Lower lobe of right lung (tissue), 2 donors: ENCODE measurements around the gene CHRNG. TPM values are rescaled to one million over a fixed set of nuclear protein-coding genes. Genes with fewer than 3 reads are reported as not detected.

Source experiments
- ATAC-seq, 2 donors: fragments of 200-7000 bp; cut with Tn5 transposase; one replicate each; pipeline ENCODE4 v1.9.1; 2020 to 2022; ENCODE audit warnings: mild to moderate bottlenecking in 2 of 2, moderate library complexity in 2 of 2
- DNase-seq: peaks from one replicate; pipeline ENCODE4 v3.0.0-alpha.2; 2020
- H3K27ac ChIP-seq: fragments of 200-600 bp; one replicate; pipeline ENCODE4 v1.8.0; 2022
- H3K27me3 ChIP-seq: fragments of 200-600 bp; one replicate; pipeline ENCODE4 v1.8.0; 2022; ENCODE audit warnings: low read depth
- H3K36me3 ChIP-seq: fragments of 200-600 bp; one replicate; pipeline ENCODE4 v1.8.0; 2022; ENCODE audit warnings: mild to moderate bottlenecking
- H3K4me1 ChIP-seq: fragments of 200-600 bp; one replicate; pipeline ENCODE4 v1.8.0; 2022
- H3K4me3 ChIP-seq: fragments of 200-600 bp; one replicate; pipeline ENCODE4 v1.8.0; 2022; ENCODE audit warnings: mild to moderate bottlenecking
- H3K9me3 ChIP-seq: fragments of 200-600 bp; one replicate; pipeline ENCODE4 v1.8.0; 2022
- CTCF ChIP-seq: fragments of 200-600 bp; IDR thresholded peaks from one replicate; pipeline ENCODE4 v1.8.0; 2022; ENCODE audit warnings: antibody characterized with exemption, mild to moderate bottlenecking
- intact Hi-C: fragments of 100-400 bp; cut with DNase I; formaldehyde crosslinking; loops from one replicate; pipeline ENCODE4 v1.11.0; 2022
- total RNA-seq: library from RNA; stranded (reverse); fragmentation: NEBNext Ultra II Directional; extraction: Animal tissue kit (Norgen Biotek cat#: 25700); gene quantifications from one replicate; pipeline ENCODE4 v1.2.1, GENCODE V29; 2021
- donor health status: DM: no; HTN: yes; CAD: no; lungs with severe emphysema.

CHRNG gene
- total RNA-seq, 1 donor from 2014 or later: not detected

DNA sequence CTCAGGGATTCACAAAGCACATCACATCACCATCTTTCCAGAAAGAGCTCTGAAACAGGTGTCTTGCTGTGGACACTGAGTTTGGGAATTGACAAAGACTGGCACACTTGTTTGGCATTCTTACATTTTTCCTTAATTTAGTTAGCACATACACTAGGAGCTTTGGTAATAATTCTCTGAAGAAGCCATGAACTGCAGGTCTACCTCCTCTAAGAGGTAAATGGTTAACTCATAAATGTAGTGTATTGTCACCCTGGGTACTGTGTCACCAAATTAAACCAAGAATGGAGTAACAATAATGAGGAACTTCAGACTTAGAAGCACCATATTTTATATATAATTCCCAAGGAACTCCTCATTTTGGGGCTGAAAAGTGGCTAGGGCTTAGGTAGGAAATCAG is 33.5 kb downstream of the CHRNG start:
- no peak for ATAC-seq
- no peak for DNase-seq
- H3K36me3 ChIP-seq: peaks cover 95% of the 10 kb centered on the region
- no peak overlapping the region for H3K27ac ChIP-seq
- H3K4me3 ChIP-seq: no peak overlapping the region
- intact Hi-C loops: no loop called here
- H3K9me3 ChIP-seq: no peaks in the 10 kb centered on the region
- peaks cover 6% of the 10 kb centered on the region for H3K4me1 ChIP-seq
- no peaks in the 10 kb centered on the region for H3K27me3 ChIP-seq
- TF ChIP-seq CTCF: no peak

DNA sequence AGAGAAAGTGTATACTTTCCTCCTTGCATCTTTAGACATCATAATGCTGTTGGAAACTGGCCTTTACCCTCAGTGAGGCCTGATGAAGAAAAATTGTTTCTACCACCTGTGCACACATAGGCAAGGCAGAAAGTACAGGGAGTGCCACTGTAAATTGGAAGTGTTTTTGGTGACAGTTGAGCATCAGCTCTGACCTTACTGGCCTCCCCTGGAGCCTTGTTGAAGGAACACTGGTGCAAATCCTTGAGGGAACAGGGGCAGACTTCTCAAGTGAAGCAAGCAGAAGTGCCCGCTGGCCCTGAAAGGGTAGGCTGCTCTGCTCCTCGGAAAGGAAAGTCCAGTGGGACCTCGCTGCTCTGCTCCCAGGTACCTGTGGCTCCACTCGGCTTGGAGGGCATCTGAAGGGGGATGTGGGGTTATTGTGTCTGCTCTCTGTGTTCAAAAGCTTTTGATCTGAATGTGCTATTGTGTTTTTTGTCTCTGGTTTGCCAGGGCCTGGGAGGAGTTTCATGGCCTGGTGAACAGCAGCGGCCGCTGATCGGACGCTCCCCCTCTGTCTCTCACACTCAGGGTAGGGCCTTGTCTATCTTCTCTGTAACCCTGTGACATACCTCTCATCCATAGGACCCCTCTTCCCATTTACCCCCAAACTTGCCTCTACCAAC is 34.4 kb downstream of the CHRNG start:
- Histone ChIP-seq H3K36me3 (peaks cover 86% of the 10 kb centered on the region), H3K4me3 (no peak overlapping the region), H3K9me3 (no peaks in the 10 kb centered on the region), H3K27me3 (no peaks in the 10 kb centered on the region), H3K4me1 (no peaks in the 10 kb centered on the region), H3K27ac (no peak overlapping the region)
- no peak for TF ChIP-seq CTCF
- DNase-seq (no peak), ATAC-seq (no peak)
- intact Hi-C loops: no loop called here

DNA sequence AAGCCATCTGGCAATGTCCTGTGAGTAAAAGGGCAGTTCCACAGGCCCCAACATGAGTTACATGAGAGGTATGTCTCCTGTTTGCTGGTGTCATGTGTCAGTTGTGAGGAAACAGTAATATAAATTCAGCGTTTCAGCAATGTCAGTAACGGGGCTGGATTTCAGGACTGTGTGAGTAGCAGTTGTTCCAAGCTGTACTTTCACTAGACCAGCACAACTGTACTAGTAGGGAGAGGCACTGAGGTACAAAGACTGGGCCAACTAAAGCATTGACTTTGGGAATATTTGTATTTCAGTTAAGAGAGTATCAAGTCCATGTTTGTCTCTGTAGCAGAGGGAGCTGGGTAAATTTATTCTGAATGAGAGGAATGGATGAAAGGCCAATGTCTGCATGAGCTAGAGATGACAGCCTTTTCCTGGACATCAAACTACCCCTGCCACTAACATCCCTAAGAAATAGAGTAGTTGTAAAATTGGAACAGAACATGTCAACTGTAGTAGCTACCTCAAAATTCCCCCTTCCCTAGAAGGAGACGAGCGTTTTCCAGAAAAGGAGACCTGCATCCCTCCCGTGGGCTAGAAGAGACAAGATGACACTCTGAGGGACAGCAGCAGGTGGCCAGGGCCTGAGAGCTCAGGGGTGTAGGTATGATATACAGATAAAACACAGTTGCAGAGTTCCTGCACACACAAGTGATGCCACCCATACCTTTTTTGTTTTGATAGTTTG is 35.3 kb downstream of the CHRNG start:
- no peaks in the 10 kb centered on the region for H3K4me1 ChIP-seq
- H3K27me3 ChIP-seq: no peaks in the 10 kb centered on the region
- TF ChIP-seq CTCF: no peak
- no peaks in the 10 kb centered on the region for H3K9me3 ChIP-seq
- DNase-seq: no peak
- H3K27ac ChIP-seq: no peak overlapping the region
- H3K36me3 ChIP-seq: peaks cover 77% of the 10 kb centered on the region
- no peak overlapping the region for H3K4me3 ChIP-seq
- intact Hi-C loops: no loop called here
- no peak for ATAC-seq

GRCh38 chr2:232575404-232575746 is 35.9 kb downstream of the CHRNG start:
- Histone ChIP-seq H3K27me3 (no peaks in the 10 kb centered on the region), H3K4me3 (no peak overlapping the region), H3K9me3 (no peaks in the 10 kb centered on the region), H3K27ac (no peak overlapping the region), H3K4me1 (no peaks in the 10 kb centered on the region), H3K36me3 (peaks cover 74% of the 10 kb centered on the region)
- intact Hi-C loops: no loop called here
- ATAC-seq: no peak
- TF ChIP-seq CTCF: no peak
- no peak for DNase-seq

DNA sequence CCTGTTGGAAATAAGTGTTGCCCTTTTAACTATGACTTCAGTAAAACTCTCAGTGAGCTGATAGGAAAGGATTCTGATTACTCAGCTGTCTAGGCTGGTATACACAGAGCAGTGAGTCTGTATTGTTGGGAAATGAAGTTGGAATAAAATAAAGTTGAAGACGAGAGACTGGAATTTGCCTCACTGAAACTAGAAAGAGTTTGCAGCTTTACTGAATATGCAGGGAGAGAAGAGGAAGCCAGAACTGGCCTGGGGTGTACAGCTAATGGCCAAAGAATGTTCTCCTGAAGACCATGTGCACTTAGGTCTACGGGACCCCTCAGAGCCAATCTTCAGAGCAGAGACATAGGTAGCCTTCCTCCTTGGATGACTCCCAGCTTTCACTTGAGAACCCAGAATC is 37.5 kb downstream of the CHRNG start:
- no peak for ATAC-seq

More for the DNA sequence above, 37.5 kb downstream of the CHRNG start:
- no peak overlapping the region for H3K27ac ChIP-seq
- intact Hi-C loops: no loop called here
- H3K27me3 ChIP-seq: no peaks in the 10 kb centered on the region
- no peaks in the 10 kb centered on the region for H3K9me3 ChIP-seq
- no peak for TF ChIP-seq CTCF
- H3K4me3 ChIP-seq: no peak overlapping the region
- no peaks in the 10 kb centered on the region for H3K4me1 ChIP-seq
- DNase-seq: no peak
- peaks cover 74% of the 10 kb centered on the region for H3K36me3 ChIP-seq
